A549 (cell line): Measurements from ENCODE around the gene MAFB. TPM values are rescaled to one million over a fixed set of nuclear protein-coding genes. Genes with fewer than 3 reads are reported as not detected.

Experiments
- ATAC-seq, 2 experiments: fragments of 200-7000 bp in 1 of 2; fragments of >200 bp in 1 of 2; cut with Nextera tagmentation in 1 of 2; cut with Tn5 transposase in 1 of 2; 3 replicates each; pipeline versions ENCODE4 v1.8.0 to v1.9.1; 2018 to 2020; ENCODE audit warnings: mild to moderate bottlenecking in 1 of 2, moderate library complexity in 1 of 2
- CTCF ChIA-PET: fragments of 300-600 bp; sonication (Branson Sonifier 250); formaldehyde crosslinking; extraction: SDS; loops from one replicate; lab custom pipeline; 2021; ENCODE audit warnings: antibody characterized with exemption, inconsistent platforms; lab: Yijun Ruan, JAX
- POLR2A ChIA-PET: fragments of 350-600 bp; formaldehyde crosslinking; extraction: SDS; loops from one replicate; lab custom pipeline; 2021; ENCODE audit warnings: antibody characterized with exemption, inconsistent platforms; lab: Yijun Ruan, JAX
- DNase-seq, 2 experiments: peaks; one replicate each; pipeline versions ENCODE4 v3.0.0 to v3.0.0-alpha.2; 2011 to 2016; ENCODE audit warnings: low read depth in 1 of 2, low spot score in 1 of 2
- FAIRE-seq: peaks from 2 replicates; lab custom pipeline; 2011; peaks lifted over from hg19 to GRCh38; lab: Jason Lieb, UNC
- H3K27ac ChIP-seq, 2 experiments: fragments of >200 bp; sonication (Bioruptor Twin); formaldehyde crosslinking; 3 replicates each; pipeline ENCODE4 v1.5.1; 2016 to 2017
- H3K4me1 ChIP-seq: fragments of >200 bp; sonication (Bioruptor Twin); formaldehyde crosslinking; 3 replicates; pipeline ENCODE4 v1.6.1; 2016
- H3K4me2 ChIP-seq: fragments of >200 bp; sonication (Bioruptor Twin); formaldehyde crosslinking; 3 replicates; pipeline ENCODE4 v1.6.1; 2016
- H3K4me3 ChIP-seq: fragments of >200 bp; sonication (Bioruptor Twin); formaldehyde crosslinking; 3 replicates; pipeline ENCODE4 v1.5.1; 2016
- H3K9me3 ChIP-seq: fragments of >200 bp; sonication (Bioruptor Twin); formaldehyde crosslinking; 3 replicates; pipeline ENCODE4 v1.6.1; 2016
- BCL3 ChIP-seq: fragments of >200 bp; sonication (Bioruptor Twin); formaldehyde crosslinking; IDR thresholded peaks from 3 replicates; pipeline ENCODE4 v1.6.1; 2016
- E2F6 ChIP-seq: IDR thresholded peaks from 2 replicates; pipeline ENCODE4 v1.6.1; 2012; ENCODE audit warnings: low read depth, borderline replicate concordance
- EP300 ChIP-seq, 2 experiments: fragments of >200 bp; sonication (Bioruptor Twin); formaldehyde crosslinking; IDR thresholded peaks; 2 replicates in 1 of 2; 3 replicates in 1 of 2; pipeline ENCODE4 v1.6.1; 2016 to 2017
- GATA3 ChIP-seq: IDR thresholded peaks from 2 replicates; pipeline ENCODE4 v1.6.1; 2012; ENCODE audit warnings: borderline replicate concordance
- HOXB13 ChIP-seq: fragments of 250-450 bp; sonication (Bioruptor Pico); IDR thresholded peaks from 2 replicates; pipeline ENCODE4 v1.5.0; 2020; ENCODE audit warnings: low read depth, mild to moderate bottlenecking, moderate library complexity
- JUN ChIP-seq, 2 experiments: fragments of >200 bp; sonication (Bioruptor Twin); formaldehyde crosslinking; IDR thresholded peaks; 2 replicates in 1 of 2; 3 replicates in 1 of 2; pipeline ENCODE4 v1.6.1; 2016 to 2017
- KDM5A ChIP-seq: fragments of 200-600 bp; sonication (generic); IDR thresholded peaks from 2 replicates; pipeline ENCODE4 v1.6.1; 2016; ENCODE audit warnings: antibody characterized with exemption, mild to moderate bottlenecking
- NPAS2 ChIP-seq: fragments of 250-450 bp; sonication (Bioruptor Pico); IDR thresholded peaks from 2 replicates; pipeline ENCODE4 v1.8.0; 2022; ENCODE audit warnings: mild to moderate bottlenecking, moderate library complexity, borderline replicate concordance
- NR3C1 ChIP-seq: fragments of >200 bp; sonication (Bioruptor Twin); formaldehyde crosslinking; IDR thresholded peaks from 3 replicates; pipeline ENCODE4 v1.6.1; 2017
- PBX3 ChIP-seq: IDR thresholded peaks from 2 replicates; pipeline ENCODE4 v1.6.1; 2012
- REST ChIP-seq: fragments of 200-600 bp; sonication (generic); IDR thresholded peaks from 2 replicates; pipeline ENCODE4 v1.6.1; 2016; ENCODE audit warnings: antibody characterized with exemption, mild to moderate bottlenecking, moderate library complexity
- RFX5 ChIP-seq: fragments of 450-650 bp; IDR thresholded peaks from 2 replicates; pipeline ENCODE4 v1.7.1; 2014; ENCODE audit warnings: antibody characterized with exemption, mild to moderate bottlenecking, moderate library complexity
- ZFP36 ChIP-seq: fragments of 450-650 bp; IDR thresholded peaks from 2 replicates; pipeline ENCODE4 v1.6.1; 2014; ENCODE audit warnings: borderline replicate concordance; ENCODE audit not compliant: partially characterized antibody
- WGBS: methylation state at CpG from one replicate; pipeline ENCODE4 v1.1.6; 2017; ENCODE audit errors: missing lambda C conversion rate; 5-methylcytosine and 5-hydroxymethylcytosine counted together
- polyA plus RNA-seq, 4 experiments: library from polyadenylated mRNA; depleted of rRNA in 3 of 4; stranded (reverse); fragments of >200 nt; fragmentation: RNase III in 1 of 4; extraction: RNeasy Plus Mini Kit Qiagen cat#74134 plus additional on column Dnase treatment in 1 of 4; gene quantifications; 2 replicates in 3 of 4; 3 replicates in 1 of 4; pipeline ENCODE4 v1.2.3, GENCODE V29; 2011 to 2017
- TF ChIP-seq, protein P1 (sequence below): fragments of 150-350 bp; IDR thresholded peaks from 2 replicates; pipeline ENCODE4 v1.6.1; 2014; ENCODE audit warnings: low read depth, mild to moderate bottlenecking, low read length
- TF ChIP-seq, protein P2 (sequence below): fragments of >200 bp; sonication (Bioruptor Twin); formaldehyde crosslinking; IDR thresholded peaks from 3 replicates; pipeline ENCODE4 v1.5.1; 2016

MAFB gene
- polyA plus RNA-seq, 2 of the 4 experiments (the other 2 are of a cell fraction): 0.04 TPM; not detected in 1

DNA sequence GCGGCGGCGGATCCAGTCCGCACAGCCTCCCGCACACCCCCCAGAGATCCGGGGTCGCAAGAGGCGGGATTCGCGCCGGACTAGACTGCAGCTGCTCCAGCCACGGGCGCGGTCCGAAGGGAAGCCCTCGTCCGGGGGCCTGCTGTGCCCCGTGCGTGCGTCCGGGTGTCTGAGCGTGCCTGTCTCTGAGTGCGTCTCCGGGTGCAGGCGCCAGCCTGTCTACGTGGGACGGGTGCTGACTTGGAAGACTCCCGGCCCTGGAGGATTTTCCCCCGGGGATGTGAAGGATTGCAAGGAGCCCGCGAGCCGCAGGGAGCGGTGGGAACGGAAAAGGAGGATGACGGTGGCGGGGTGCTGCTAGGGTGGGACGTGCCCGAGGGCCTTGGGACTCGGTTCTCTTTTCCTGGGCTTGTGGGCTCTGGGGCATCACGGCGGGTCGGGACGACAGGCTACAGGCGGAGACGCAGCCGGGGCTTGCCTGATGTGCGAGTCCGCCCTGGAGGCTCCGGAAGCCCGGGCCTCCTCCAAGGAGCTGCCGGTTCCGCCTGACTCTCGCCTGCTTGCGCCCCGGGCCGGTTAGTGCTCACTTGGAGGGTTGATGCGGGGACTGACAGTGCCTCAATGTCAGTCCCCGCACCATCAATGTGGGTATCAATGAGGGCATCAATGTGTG lies 5.7 kb downstream of the MAFB start:
- no peak overlapping the region for H3K27ac ChIP-seq
- no peak for FAIRE-seq
- 27% methylated on average over 47 of the region's 58 CpGs for WGBS
- ChIA-PET CTCF (interaction anchor here (1.1 to 1.5 kb wide), 3 partner anchors 14 to 174 kb away, joined by 3 read pairs; no protein-coding TSS in a partner anchor), POLR2A (no interaction called here)
- no peaks in the 10 kb centered on the region for H3K9me3 ChIP-seq
- DNase-seq: no peak
- H3K4me1 ChIP-seq: no peaks in the 10 kb centered on the region
- peak overlapping the region; percentile 2; the same call in 1 of the 3 replicates for H3K4me3 ChIP-seq
- H3K4me2 ChIP-seq: peak overlapping the region; percentile 47
- peak in 1 of 2 experiments; percentile 48; a peak in 3 of 6 replicates for ATAC-seq
- TF ChIP-seq, protein P1, sequence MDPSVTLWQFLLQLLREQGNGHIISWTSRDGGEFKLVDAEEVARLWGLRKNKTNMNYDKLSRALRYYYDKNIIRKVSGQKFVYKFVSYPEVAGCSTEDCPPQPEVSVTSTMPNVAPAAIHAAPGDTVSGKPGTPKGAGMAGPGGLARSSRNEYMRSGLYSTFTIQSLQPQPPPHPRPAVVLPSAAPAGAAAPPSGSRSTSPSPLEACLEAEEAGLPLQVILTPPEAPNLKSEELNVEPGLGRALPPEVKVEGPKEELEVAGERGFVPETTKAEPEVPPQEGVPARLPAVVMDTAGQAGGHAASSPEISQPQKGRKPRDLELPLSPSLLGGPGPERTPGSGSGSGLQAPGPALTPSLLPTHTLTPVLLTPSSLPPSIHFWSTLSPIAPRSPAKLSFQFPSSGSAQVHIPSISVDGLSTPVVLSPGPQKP: no peak
- TF ChIP-seq KDM5A (no peak), RFX5 (no peak), HOXB13 (CRISPR knock-in tag) (no peak), NPAS2 (no peak), PBX3 (no peak), EP300 (IDR thresholded peaks at IDR 0.05) (no peak), E2F6 (no peak), BCL3 (no peak), NR3C1 (no peak), ZFP36 (no peak), REST (no peak), GATA3 (no peak), JUN (IDR thresholded peaks at IDR 0.05) (no peak)
- TF ChIP-seq, protein P2, sequence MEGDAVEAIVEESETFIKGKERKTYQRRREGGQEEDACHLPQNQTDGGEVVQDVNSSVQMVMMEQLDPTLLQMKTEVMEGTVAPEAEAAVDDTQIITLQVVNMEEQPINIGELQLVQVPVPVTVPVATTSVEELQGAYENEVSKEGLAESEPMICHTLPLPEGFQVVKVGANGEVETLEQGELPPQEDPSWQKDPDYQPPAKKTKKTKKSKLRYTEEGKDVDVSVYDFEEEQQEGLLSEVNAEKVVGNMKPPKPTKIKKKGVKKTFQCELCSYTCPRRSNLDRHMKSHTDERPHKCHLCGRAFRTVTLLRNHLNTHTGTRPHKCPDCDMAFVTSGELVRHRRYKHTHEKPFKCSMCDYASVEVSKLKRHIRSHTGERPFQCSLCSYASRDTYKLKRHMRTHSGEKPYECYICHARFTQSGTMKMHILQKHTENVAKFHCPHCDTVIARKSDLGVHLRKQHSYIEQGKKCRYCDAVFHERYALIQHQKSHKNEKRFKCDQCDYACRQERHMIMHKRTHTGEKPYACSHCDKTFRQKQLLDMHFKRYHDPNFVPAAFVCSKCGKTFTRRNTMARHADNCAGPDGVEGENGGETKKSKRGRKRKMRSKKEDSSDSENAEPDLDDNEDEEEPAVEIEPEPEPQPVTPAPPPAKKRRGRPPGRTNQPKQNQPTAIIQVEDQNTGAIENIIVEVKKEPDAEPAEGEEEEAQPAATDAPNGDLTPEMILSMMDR: no peak
